GM12892 (cell line): ENCODE measurements around the gene DERA.

ENCODE experiments used
- POLR2A ChIP-seq: IDR thresholded peaks from 2 replicates; pipeline ENCODE4 v1.6.1; 2011; ENCODE audit warnings: low read depth, low read length, control low read depth
- POLR2AphosphoS5 ChIP-seq: IDR thresholded peaks from 2 replicates; pipeline ENCODE4 v1.6.1; 2011; ENCODE audit warnings: low read depth, low read length, control low read depth
- TAF1 ChIP-seq: IDR thresholded peaks from 2 replicates; pipeline ENCODE4 v1.6.1; 2011; ENCODE audit warnings: low read depth, mild to moderate bottlenecking, control low read depth, low read length, borderline replicate concordance

GRCh38 chr12:16021026-16021425, 109.9 kb downstream of the DERA start:
- TF ChIP-seq POLR2A, result no peak
- TF ChIP-seq POLR2AphosphoS5, result no peak
- TF ChIP-seq TAF1, result no peak
